Nephron progenitor cell (in vitro differentiated cells): ENCODE data around the gene RAMACL.
A peak's percentile ranks its signal among the peaks of the same experiment; 100 is the strongest.
"Not testable (repeated sequence)": the region's sequence is repeated elsewhere in the genome, so short reads cannot be mapped to it uniquely, and the experiment has no call there.

Experiments
- DNase-seq: peaks from one replicate; pipeline ENCODE4 v3.0.0; 2021
- H3K27ac Mint-ChIP-seq: 2 replicates; pipeline ENCODE4 v1.8.0; 2021; ENCODE audit warnings: mild to moderate bottlenecking, moderate library complexity, mixed read lengths
- H3K27me3 Mint-ChIP-seq: 2 replicates; pipeline ENCODE4 v1.8.0; 2021; ENCODE audit warnings: mild to moderate bottlenecking, low read depth, mixed read lengths; ENCODE audit not compliant: poor library complexity
- H3K36me3 Mint-ChIP-seq: 2 replicates; pipeline ENCODE4 v1.8.0; 2021; ENCODE audit warnings: low read depth, mixed read lengths
- H3K4me1 Mint-ChIP-seq: 2 replicates; pipeline ENCODE4 v1.8.0; 2021; ENCODE audit warnings: mixed read lengths
- H3K4me3 Mint-ChIP-seq: 2 replicates; pipeline ENCODE4 v1.8.0; 2021; ENCODE audit warnings: mild to moderate bottlenecking, moderate library complexity, mixed read lengths
- H3K9me3 Mint-ChIP-seq: 2 replicates; pipeline ENCODE4 v1.8.0; 2021; ENCODE audit warnings: mild to moderate bottlenecking, moderate library complexity, mixed read lengths
- CTCF ChIP-seq: fragments of 200-600 bp; sonication (generic); IDR thresholded peaks from 2 replicates; pipeline ENCODE4 v1.5.0; 2021; ENCODE audit warnings: antibody characterized with exemption

The RAMACL gene

GRCh38 chr6:166584155-166584554 lies 2.3 kb downstream of the RAMACL start:
- H3K4me3 Mint-ChIP-seq, result no peak overlapping the region
- peaks cover 34% of the 10 kb centered on the region for H3K4me1 Mint-ChIP-seq
- H3K36me3 Mint-ChIP-seq, result no peaks in the 10 kb centered on the region
- H3K9me3 Mint-ChIP-seq, result no peaks in the 10 kb centered on the region
- DNase-seq, result no peak
- no peak for TF ChIP-seq CTCF
- no peak overlapping the region for H3K27ac Mint-ChIP-seq
- peaks cover 2% of the 10 kb centered on the region for H3K27me3 Mint-ChIP-seq

GRCh38 chr6:166583230-166583965 lies 3.1 kb downstream of the RAMACL start:
- H3K27me3 Mint-ChIP-seq, result peaks cover 4% of the 10 kb centered on the region
- no peaks in the 10 kb centered on the region for H3K36me3 Mint-ChIP-seq
- H3K4me3 Mint-ChIP-seq, result no peak overlapping the region
- DNase-seq, result no peak
- no peak for TF ChIP-seq CTCF
- peaks cover 29% of the 10 kb centered on the region for H3K4me1 Mint-ChIP-seq
- peak overlapping the region; percentile 66 for H3K27ac Mint-ChIP-seq
- no peaks in the 10 kb centered on the region for H3K9me3 Mint-ChIP-seq

- no peak for TF ChIP-seq CTCF
- H3K27ac Mint-ChIP-seq, result no peak overlapping the region
- H3K27me3 Mint-ChIP-seq, result peaks cover 5% of the 10 kb centered on the region
- H3K4me1 Mint-ChIP-seq, result peaks cover 28% of the 10 kb centered on the region
- no peak overlapping the region for H3K4me3 Mint-ChIP-seq
- DNase-seq, result no peak
- peaks cover 9% of the 10 kb centered on the region for H3K36me3 Mint-ChIP-seq
- peaks cover 8% of the 10 kb centered on the region for H3K9me3 Mint-ChIP-seq
Measured at GRCh38 chr6:166582258-166582657, 4.2 kb downstream of the RAMACL start.

DNA sequence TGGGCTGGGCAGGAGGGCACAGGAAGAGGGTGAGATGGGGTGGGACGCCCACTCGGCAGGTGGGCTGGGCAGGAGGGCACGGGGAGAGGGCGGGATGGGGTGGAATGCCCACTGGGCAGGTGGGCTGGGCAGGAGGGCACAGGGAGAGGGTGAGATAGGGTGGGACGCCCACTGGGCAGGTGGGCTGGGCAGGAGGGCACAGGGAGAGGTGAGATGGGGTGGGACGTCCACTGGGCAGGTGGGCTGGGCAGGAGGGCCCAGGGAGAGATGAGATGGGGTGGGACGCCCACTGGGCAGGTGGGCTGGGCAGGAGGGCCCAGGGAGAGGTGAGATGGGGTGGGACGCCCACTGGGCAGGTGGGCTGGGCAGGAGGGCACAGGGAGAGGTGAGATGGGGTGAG lies 4.7 kb downstream of the RAMACL start:
- not testable (repeated sequence) for DNase-seq, H3K4me3 Mint-ChIP-seq, H3K27me3 Mint-ChIP-seq, H3K27ac Mint-ChIP-seq
- Mint-ChIP-seq H3K4me1 (peaks cover 28% of the 10 kb centered on the region), H3K9me3 (peaks cover 11% of the 10 kb centered on the region), H3K36me3 (peaks cover 11% of the 10 kb centered on the region)

- DNase-seq, result no peak
- Mint-ChIP-seq H3K27ac (no peak overlapping the region), H3K4me3 (no peak overlapping the region), H3K27me3 (peaks cover 2% of the 10 kb centered on the region), H3K9me3 (peaks cover 18% of the 10 kb centered on the region), H3K36me3 (peaks cover 18% of the 10 kb centered on the region), H3K4me1 (peaks cover 28% of the 10 kb centered on the region)
- TF ChIP-seq CTCF, result no peak
Measured at GRCh38 chr6:166581091-166581511, 5.4 kb downstream of the RAMACL start.

GRCh38 chr6:166580076-166581050 lies 6.1 kb downstream of the RAMACL start:
- no peak for DNase-seq
- H3K9me3 Mint-ChIP-seq, result peaks cover 24% of the 10 kb centered on the region
- no peak overlapping the region for H3K4me3 Mint-ChIP-seq
- H3K36me3 Mint-ChIP-seq, result peaks cover 23% of the 10 kb centered on the region
- no peak for TF ChIP-seq CTCF
- no peak overlapping the region for H3K27ac Mint-ChIP-seq
- H3K27me3 Mint-ChIP-seq, result peaks cover 2% of the 10 kb centered on the region
- peaks cover 28% of the 10 kb centered on the region for H3K4me1 Mint-ChIP-seq
